ENCODE data around the gene KAT6B. TPM values are rescaled to one million over a fixed set of nuclear protein-coding genes. Genes with fewer than 3 reads are reported as not detected.

Gene KAT6B
- polyA plus RNA-seq, 1 donor from 2014 or later, result 11.5 TPM

DNA sequence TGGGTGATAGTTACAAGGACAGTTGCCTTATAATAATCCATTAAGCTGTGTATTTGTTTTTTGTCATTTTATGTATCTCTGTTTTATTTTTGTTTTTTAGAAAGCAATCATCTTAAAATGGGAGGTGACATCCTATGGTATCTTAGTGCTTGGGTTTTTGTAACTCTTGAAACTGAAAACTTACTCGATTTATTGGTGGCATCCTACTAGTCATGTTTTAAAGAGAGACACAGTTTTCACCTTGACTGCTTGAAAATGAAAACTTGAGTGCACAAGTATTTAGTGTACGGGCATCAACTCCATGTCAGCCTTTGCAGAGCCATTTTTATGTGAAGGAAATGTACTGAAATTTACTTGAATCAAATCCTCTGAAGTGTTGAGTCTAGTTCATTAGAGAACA is 181.2 kb downstream of the KAT6B start:
- TF ChIP-seq MXI1 (conservative IDR thresholded peaks at IDR 0.05; ENCODE audit: poor library complexity, severe bottlenecking) (no peak), POLR2AphosphoS5 (IDR thresholded peaks at IDR 0.05) (no peak), TAF1 (IDR thresholded peaks at IDR 0.05; ENCODE audit: low read depth) (no peak), EZH2 (IDR thresholded peaks at IDR 0.05; ENCODE audit: borderline replicate concordance, insufficient read depth, low read length, poor library complexity, severe bottlenecking) (no peak), EP300 (conservative IDR thresholded peaks at IDR 0.05; ENCODE audit: poor library complexity, severe bottlenecking) (no peak), RAD21 (conservative IDR thresholded peaks at IDR 0.05) (no peak), SMC3 (conservative IDR thresholded peaks at IDR 0.05; ENCODE audit: poor library complexity) (no peak)
- TF ChIP-seq, protein P1, sequence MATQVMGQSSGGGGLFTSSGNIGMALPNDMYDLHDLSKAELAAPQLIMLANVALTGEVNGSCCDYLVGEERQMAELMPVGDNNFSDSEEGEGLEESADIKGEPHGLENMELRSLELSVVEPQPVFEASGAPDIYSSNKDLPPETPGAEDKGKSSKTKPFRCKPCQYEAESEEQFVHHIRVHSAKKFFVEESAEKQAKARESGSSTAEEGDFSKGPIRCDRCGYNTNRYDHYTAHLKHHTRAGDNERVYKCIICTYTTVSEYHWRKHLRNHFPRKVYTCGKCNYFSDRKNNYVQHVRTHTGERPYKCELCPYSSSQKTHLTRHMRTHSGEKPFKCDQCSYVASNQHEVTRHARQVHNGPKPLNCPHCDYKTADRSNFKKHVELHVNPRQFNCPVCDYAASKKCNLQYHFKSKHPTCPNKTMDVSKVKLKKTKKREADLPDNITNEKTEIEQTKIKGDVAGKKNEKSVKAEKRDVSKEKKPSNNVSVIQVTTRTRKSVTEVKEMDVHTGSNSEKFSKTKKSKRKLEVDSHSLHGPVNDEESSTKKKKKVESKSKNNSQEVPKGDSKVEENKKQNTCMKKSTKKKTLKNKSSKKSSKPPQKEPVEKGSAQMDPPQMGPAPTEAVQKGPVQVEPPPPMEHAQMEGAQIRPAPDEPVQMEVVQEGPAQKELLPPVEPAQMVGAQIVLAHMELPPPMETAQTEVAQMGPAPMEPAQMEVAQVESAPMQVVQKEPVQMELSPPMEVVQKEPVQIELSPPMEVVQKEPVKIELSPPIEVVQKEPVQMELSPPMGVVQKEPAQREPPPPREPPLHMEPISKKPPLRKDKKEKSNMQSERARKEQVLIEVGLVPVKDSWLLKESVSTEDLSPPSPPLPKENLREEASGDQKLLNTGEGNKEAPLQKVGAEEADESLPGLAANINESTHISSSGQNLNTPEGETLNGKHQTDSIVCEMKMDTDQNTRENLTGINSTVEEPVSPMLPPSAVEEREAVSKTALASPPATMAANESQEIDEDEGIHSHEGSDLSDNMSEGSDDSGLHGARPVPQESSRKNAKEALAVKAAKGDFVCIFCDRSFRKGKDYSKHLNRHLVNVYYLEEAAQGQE (IDR thresholded peaks at IDR 0.05; ENCODE audit: borderline replicate concordance), result no peak
- TF ChIP-seq, protein P2, sequence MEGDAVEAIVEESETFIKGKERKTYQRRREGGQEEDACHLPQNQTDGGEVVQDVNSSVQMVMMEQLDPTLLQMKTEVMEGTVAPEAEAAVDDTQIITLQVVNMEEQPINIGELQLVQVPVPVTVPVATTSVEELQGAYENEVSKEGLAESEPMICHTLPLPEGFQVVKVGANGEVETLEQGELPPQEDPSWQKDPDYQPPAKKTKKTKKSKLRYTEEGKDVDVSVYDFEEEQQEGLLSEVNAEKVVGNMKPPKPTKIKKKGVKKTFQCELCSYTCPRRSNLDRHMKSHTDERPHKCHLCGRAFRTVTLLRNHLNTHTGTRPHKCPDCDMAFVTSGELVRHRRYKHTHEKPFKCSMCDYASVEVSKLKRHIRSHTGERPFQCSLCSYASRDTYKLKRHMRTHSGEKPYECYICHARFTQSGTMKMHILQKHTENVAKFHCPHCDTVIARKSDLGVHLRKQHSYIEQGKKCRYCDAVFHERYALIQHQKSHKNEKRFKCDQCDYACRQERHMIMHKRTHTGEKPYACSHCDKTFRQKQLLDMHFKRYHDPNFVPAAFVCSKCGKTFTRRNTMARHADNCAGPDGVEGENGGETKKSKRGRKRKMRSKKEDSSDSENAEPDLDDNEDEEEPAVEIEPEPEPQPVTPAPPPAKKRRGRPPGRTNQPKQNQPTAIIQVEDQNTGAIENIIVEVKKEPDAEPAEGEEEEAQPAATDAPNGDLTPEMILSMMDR (IDR thresholded peaks at IDR 0.05; ENCODE audit: poor library complexity, severe bottlenecking), result no peak

DNA sequence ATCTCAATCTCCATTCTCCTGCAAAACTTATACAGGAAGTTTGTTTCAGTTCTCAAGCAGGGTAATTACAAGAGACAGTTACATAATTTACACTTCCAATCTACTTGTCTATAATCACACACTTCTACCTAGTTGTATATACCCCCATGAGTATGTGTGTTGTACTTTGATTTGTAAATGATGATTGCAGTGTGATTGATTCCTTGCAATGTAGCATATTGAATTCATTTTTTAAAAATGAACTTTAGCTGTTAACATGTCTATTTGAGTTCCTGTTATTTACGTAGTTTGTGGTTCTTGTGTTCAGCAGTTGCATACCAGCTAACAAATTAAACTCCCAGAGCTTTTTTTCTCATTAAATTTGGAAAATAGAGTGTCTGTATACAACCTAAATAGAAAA is 182.6 kb downstream of the KAT6B start:
- Histone ChIP-seq H3K79me2 (replicated peaks; ENCODE audit: insufficient read depth, low read length) (no peaks in the 10 kb centered on the region), H2AFZ (ENCODE audit: low read depth, low read length) (no peak overlapping the region), H3K36me3 (ENCODE audit: insufficient read depth, low read length) (no peaks in the 10 kb centered on the region), H3F3A (ENCODE audit: insufficient read depth, low read length, poor library complexity, severe bottlenecking) (no peaks in the 10 kb centered on the region), H3K4me2 (ENCODE audit: low read length) (no peak overlapping the region), H4K20me1 (ENCODE audit: insufficient read depth) (no peaks in the 10 kb centered on the region), H3K27ac (ENCODE audit: low read length) (no peak overlapping the region), H3K9me2 (ENCODE audit: insufficient read depth, low read length) (no peaks in the 10 kb centered on the region), H3K9me3 (ENCODE audit: low read length) (no peaks in the 10 kb centered on the region), H3K4me3 (ENCODE audit: low read length) (no peak overlapping the region), H3K9ac (ENCODE audit: low read length) (no peak overlapping the region), H3K27me3 (ENCODE audit: insufficient read depth, low read depth, low read length) (no peaks in the 10 kb centered on the region)
- TF ChIP-seq POLR2AphosphoS5 (IDR thresholded peaks at IDR 0.05), result no peak
- TF ChIP-seq, protein P1 (IDR thresholded peaks at IDR 0.05; ENCODE audit: borderline replicate concordance), result no peak

More for the DNA sequence above, 181.2 kb downstream of the KAT6B start:
- Histone ChIP-seq H3K4me2 (ENCODE audit: low read length) (no peak overlapping the region), H4K20me1 (ENCODE audit: insufficient read depth) (no peaks in the 10 kb centered on the region), H3K4me3 (ENCODE audit: low read length) (no peak overlapping the region), H3K27me3 (ENCODE audit: insufficient read depth, low read depth, low read length) (no peaks in the 10 kb centered on the region), H3K9ac (ENCODE audit: low read length) (no peak overlapping the region), H3K27ac (ENCODE audit: low read length) (no peak overlapping the region), H3K9me3 (ENCODE audit: low read length) (no peaks in the 10 kb centered on the region), H3K36me3 (ENCODE audit: insufficient read depth, low read length) (no peaks in the 10 kb centered on the region), H3K9me2 (ENCODE audit: insufficient read depth, low read length) (no peaks in the 10 kb centered on the region), H3K79me2 (replicated peaks; ENCODE audit: insufficient read depth, low read length) (no peaks in the 10 kb centered on the region), H3F3A (ENCODE audit: insufficient read depth, low read length, poor library complexity, severe bottlenecking) (no peaks in the 10 kb centered on the region), H2AFZ (ENCODE audit: low read depth, low read length) (no peak overlapping the region)
